ENCODE data around the gene PPEF2. TPM values are rescaled to one million over a fixed set of nuclear protein-coding genes. Genes with fewer than 3 reads are reported as not detected.
"Not testable (repeated sequence)": the region's sequence is repeated elsewhere in the genome, so short reads cannot be mapped to it uniquely, and the experiment has no call there.

The PPEF2 gene
- total RNA-seq, 2 donors from 2014 or later = not detected

DNA sequence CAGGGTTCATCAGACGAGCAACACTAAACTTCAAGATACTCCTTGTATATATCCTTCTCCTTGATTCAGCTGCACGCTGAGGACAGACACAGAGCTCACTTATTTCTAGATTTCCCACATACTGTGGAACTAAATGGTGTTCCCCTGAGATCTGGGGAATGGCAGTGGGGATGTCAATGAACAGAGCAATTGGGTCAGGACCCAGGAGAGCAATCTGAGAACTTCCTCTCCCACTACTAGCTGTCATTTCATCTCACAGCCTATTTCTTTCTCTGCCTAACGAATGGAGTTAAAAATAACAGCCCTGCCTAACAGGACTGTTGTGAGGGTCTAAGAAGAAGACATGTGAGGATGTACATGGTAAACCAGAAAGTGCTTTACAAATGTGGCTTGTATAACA is 27.9 kb upstream of the PPEF2 start:
- Histone ChIP-seq H3K9ac (ENCODE audit: extremely low read depth, low read length, poor library complexity, severe bottlenecking) (no peak overlapping the region), H3K4me1 (ENCODE audit: control insufficient read depth, insufficient read depth, low read length) (no peaks in the 10 kb centered on the region), H3K36me3 (ENCODE audit: control insufficient read depth, insufficient read depth, low read length) (no peaks in the 10 kb centered on the region), H3K27ac (ENCODE audit: low read depth, low read length) (no peak overlapping the region), H3K27me3 (ENCODE audit: control insufficient read depth, insufficient read depth, low read length, poor library complexity, severe bottlenecking) (no peaks in the 10 kb centered on the region), H3K9me3 (ENCODE audit: control insufficient read depth, low read length) (no peaks in the 10 kb centered on the region), H3K4me3 (ENCODE audit: low read length) (no peak overlapping the region)
- Mint-ChIP-seq H3K27me3 (ENCODE audit: insufficient read depth) (no peaks in the 10 kb centered on the region), H3K4me3 (no peak overlapping the region), H3K36me3 (ENCODE audit: low read depth) (peaks cover 1% of the 10 kb centered on the region), H3K27ac (no peak overlapping the region), H3K4me1 (no peaks in the 10 kb centered on the region), H3K9me3 (no peaks in the 10 kb centered on the region)
- TF ChIP-seq CTCF (conservative IDR thresholded peaks at IDR 0.05) = no peak
- DNase-seq = no peak
- 92% methylated on average over 3 of the region's 3 CpGs; no CpG with 5 or more reads in 1 of the 2 experiments for WGBS, 2 experiments (ENCODE audit: insufficient coverage in 1 of 2, insufficient read length in 1 of 2)

GRCh38 chr4:75924916-75925315 is 22.7 kb upstream of the PPEF2 start:
- H3K36me3 Mint-ChIP-seq (ENCODE audit: low read depth); H3K27ac Mint-ChIP-seq: not testable (repeated sequence)
- 96% methylated on average over 3 to 11 of the region's 11 CpGs for whole genome bisulfite sequencing, 2 experiments (ENCODE audit: insufficient coverage in 1 of 2, insufficient read length in 1 of 2)

DNA sequence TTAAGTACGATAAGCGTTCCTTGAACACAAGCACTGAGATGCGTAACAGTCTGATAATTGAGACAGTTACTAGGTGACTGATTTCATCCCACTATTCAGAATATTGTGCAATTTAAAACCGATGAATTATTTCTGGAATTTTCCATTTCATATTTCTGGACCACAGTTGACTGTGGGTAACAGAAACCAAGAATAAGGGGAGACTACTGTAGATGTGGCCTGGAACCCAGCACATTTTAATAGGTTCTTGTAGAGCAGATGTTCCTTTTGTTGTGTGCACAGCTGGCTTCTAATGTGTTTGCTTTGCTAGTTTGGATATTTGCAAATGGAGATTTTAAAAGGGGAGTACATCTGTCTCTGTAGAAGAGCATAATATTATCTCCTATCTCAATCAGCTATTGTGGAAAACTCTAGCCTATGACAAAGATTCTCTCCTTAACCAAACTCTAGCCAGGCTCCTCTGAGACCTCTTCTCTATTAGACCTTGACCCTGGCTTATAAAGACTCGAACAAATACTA is 22.1 kb upstream of the PPEF2 start:
- Histone ChIP-seq H3K27ac (ENCODE audit: low read depth, low read length) (no peak overlapping the region), H3K4me1 (ENCODE audit: control insufficient read depth, insufficient read depth, low read length) (no peaks in the 10 kb centered on the region), H3K27me3 (ENCODE audit: control insufficient read depth, insufficient read depth, low read length, poor library complexity, severe bottlenecking) (no peaks in the 10 kb centered on the region), H3K9ac (ENCODE audit: extremely low read depth, low read length, poor library complexity, severe bottlenecking) (no peak overlapping the region), H3K4me3 (ENCODE audit: low read length) (no peak overlapping the region), H3K9me3 (ENCODE audit: control insufficient read depth, low read length) (no peaks in the 10 kb centered on the region), H3K36me3 (ENCODE audit: control insufficient read depth, insufficient read depth, low read length) (peaks cover 4% of the 10 kb centered on the region)
- H3K4me1 Mint-ChIP-seq = peaks cover 6% of the 10 kb centered on the region
- DNase-seq = no peak
- H3K4me3 Mint-ChIP-seq = no peak overlapping the region
- no peak for TF ChIP-seq CTCF (conservative IDR thresholded peaks at IDR 0.05)
- H3K9me3 Mint-ChIP-seq = no peaks in the 10 kb centered on the region
- no peak overlapping the region for H3K27ac Mint-ChIP-seq
- 95 to 96% methylated on average over 5 of the region's 5 CpGs for WGBS, 2 experiments (ENCODE audit: insufficient coverage in 1 of 2, insufficient read length in 1 of 2)
- H3K36me3 Mint-ChIP-seq (ENCODE audit: low read depth) = peaks cover 10% of the 10 kb centered on the region
- H3K27me3 Mint-ChIP-seq (ENCODE audit: insufficient read depth) = no peaks in the 10 kb centered on the region

More at GRCh38 chr4:75924916-75925315, 22.7 kb upstream of the PPEF2 start:
- H3K4me3 ChIP-seq (ENCODE audit: low read length); H3K9me3 ChIP-seq (ENCODE audit: control insufficient read depth, low read length); DNase-seq; H3K9ac ChIP-seq (ENCODE audit: extremely low read depth, low read length, poor library complexity, severe bottlenecking); H3K27me3 Mint-ChIP-seq (ENCODE audit: insufficient read depth); H3K4me1 ChIP-seq (ENCODE audit: control insufficient read depth, insufficient read depth, low read length); H3K4me3 Mint-ChIP-seq; H3K27me3 ChIP-seq (ENCODE audit: control insufficient read depth, insufficient read depth, low read length, poor library complexity, severe bottlenecking); H3K4me1 Mint-ChIP-seq; H3K36me3 ChIP-seq (ENCODE audit: control insufficient read depth, insufficient read depth, low read length); H3K9me3 Mint-ChIP-seq; H3K27ac ChIP-seq (ENCODE audit: low read depth, low read length): not testable (repeated sequence)

DNA sequence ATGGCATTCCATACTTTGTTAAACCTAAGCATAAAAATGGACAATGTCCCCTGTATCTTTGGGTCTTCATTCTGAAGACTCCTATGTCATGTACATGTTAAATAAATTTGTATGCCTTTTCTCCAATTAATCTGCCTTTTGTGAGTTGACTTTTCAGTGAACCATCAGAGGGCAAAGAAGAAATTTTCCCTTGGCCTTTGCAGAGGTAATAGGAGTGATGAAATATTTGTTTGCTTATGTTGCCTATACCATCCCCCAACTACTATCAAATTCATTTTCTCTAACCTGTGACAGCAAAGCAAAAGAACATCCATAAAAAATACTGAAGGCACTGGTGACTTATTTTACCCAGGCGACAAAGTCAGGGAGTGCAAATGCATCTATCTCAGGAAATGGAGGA is 20.3 kb upstream of the PPEF2 start:
- TF ChIP-seq CTCF (conservative IDR thresholded peaks at IDR 0.05) = no peak
- Mint-ChIP-seq H3K4me3 (no peak overlapping the region), H3K4me1 (peaks cover 6% of the 10 kb centered on the region), H3K27me3 (ENCODE audit: insufficient read depth) (no peaks in the 10 kb centered on the region), H3K9me3 (no peaks in the 10 kb centered on the region), H3K36me3 (ENCODE audit: low read depth) (peaks cover 10% of the 10 kb centered on the region), H3K27ac (no peak overlapping the region)
- 100% methylated on average over 1 of the region's 1 CpG; no CpG with 5 or more reads in 1 of the 2 experiments for WGBS, 2 experiments (ENCODE audit: insufficient coverage in 1 of 2, insufficient read length in 1 of 2)
- H3K27me3 ChIP-seq (ENCODE audit: control insufficient read depth, insufficient read depth, low read length, poor library complexity, severe bottlenecking) = no peaks in the 10 kb centered on the region
- H3K4me3 ChIP-seq (ENCODE audit: low read length) = no peak overlapping the region
- no peak overlapping the region for H3K27ac ChIP-seq (ENCODE audit: low read depth, low read length)
- H3K36me3 ChIP-seq (ENCODE audit: control insufficient read depth, insufficient read depth, low read length) = peaks cover 4% of the 10 kb centered on the region
- H3K4me1 ChIP-seq (ENCODE audit: control insufficient read depth, insufficient read depth, low read length) = no peaks in the 10 kb centered on the region
- no peaks in the 10 kb centered on the region for H3K9me3 ChIP-seq (ENCODE audit: control insufficient read depth, low read length)
- no peak for DNase-seq
- no peak overlapping the region for H3K9ac ChIP-seq (ENCODE audit: extremely low read depth, low read length, poor library complexity, severe bottlenecking)
